H1 (cell line): ENCODE measurements around the gene TEAD1. TPM values are rescaled to one million over a fixed set of nuclear protein-coding genes. Genes with fewer than 3 reads are reported as not detected.

Source experiments
- CTCF ChIA-PET: fragments of 300-600 bp; sonication (Branson Sonifier 250); formaldehyde crosslinking; loops from one replicate; lab custom pipeline; 2021; ENCODE audit not compliant: partially characterized antibody; lab: Charles Lee
- POLR2A ChIA-PET: fragments of 300-600 bp; sonication (Branson Sonifier 250); formaldehyde crosslinking; loops from one replicate; lab custom pipeline; 2021; ENCODE audit warnings: inconsistent platforms; ENCODE audit not compliant: partially characterized antibody; lab: Charles Lee
- DNase-seq, 2 experiments: peaks; one replicate each; pipeline versions ENCODE4 v3.0.0 to v3.0.0-alpha.2; 2010 to 2022; ENCODE audit warnings: low spot score in 2 of 2, low read depth in 1 of 2, mixed read lengths in 1 of 2
- FAIRE-seq: peaks from 2 replicates; lab custom pipeline; 2011; peaks lifted over from hg19 to GRCh38; lab: Jason Lieb, UNC
- H2AFZ ChIP-seq: 2 replicates; pipeline ENCODE4 v1.8.1; 2012; ENCODE audit warnings: low read length, inconsistent platforms
- H2AK5ac ChIP-seq: 2 replicates; pipeline ENCODE4 v1.6.1; 2013; ENCODE audit warnings: low read depth, low read length
- H2BK120ac ChIP-seq: replicated peaks from 2 replicates; pipeline ENCODE3; 2013; ENCODE audit warnings: low read depth, low read length, inconsistent platforms
- H2BK12ac ChIP-seq: 2 replicates; pipeline ENCODE4 v1.6.1; 2013; ENCODE audit warnings: low read depth, low read length
- H2BK15ac ChIP-seq: 2 replicates; pipeline ENCODE4 v1.6.1; 2013; ENCODE audit warnings: low read length
- H2BK20ac ChIP-seq: 2 replicates; pipeline ENCODE4 v1.6.1; 2013; ENCODE audit warnings: low read length
- H2BK5ac ChIP-seq: 2 replicates; pipeline ENCODE4 v1.6.1; 2013; ENCODE audit warnings: low read depth, low read length
- H3K14ac ChIP-seq: 2 replicates; pipeline ENCODE4 v1.6.1; 2013; ENCODE audit warnings: inconsistent platforms; ENCODE audit not compliant: insufficient read length
- H3K18ac ChIP-seq: 2 replicates; pipeline ENCODE4 v1.6.1; 2013; ENCODE audit warnings: low read length; ENCODE audit errors: extremely low read depth
- H3K23ac ChIP-seq: 2 replicates; pipeline ENCODE4 v1.6.1; 2013; ENCODE audit warnings: inconsistent platforms; ENCODE audit not compliant: insufficient read length
- H3K23me2 ChIP-seq: 2 replicates; pipeline ENCODE4 v1.6.1; 2013; ENCODE audit warnings: low read depth, low read length
- H3K27ac ChIP-seq: 2 replicates; pipeline ENCODE4 v1.6.1; 2011; ENCODE audit warnings: low read depth, low read length, inconsistent platforms
- H3K27me3 ChIP-seq, 4 experiments: replicated peaks in 1 of 4; 1 replicate in 1 of 4; 2 replicates in 3 of 4; pipeline versions ENCODE4 v1.6.1 to v1.8.1; 2011 to 2013; ENCODE audit warnings: low read length in 3 of 4, mild to moderate bottlenecking in 3 of 4, inconsistent platforms in 2 of 4, mixed read lengths in 2 of 4, moderate library complexity in 1 of 4; ENCODE audit not compliant: control insufficient read depth in 3 of 4, insufficient read depth in 3 of 4; ENCODE audit errors: extremely low read depth in 1 of 4
- H3K36me3 ChIP-seq, 4 experiments: 2 replicates each; pipeline versions ENCODE4 v1.6.1 to v1.8.1; 2011 to 2013; ENCODE audit warnings: mild to moderate bottlenecking in 4 of 4, low read length in 3 of 4, moderate library complexity in 2 of 4, control low read depth in 1 of 4, inconsistent platforms in 1 of 4; ENCODE audit not compliant: insufficient read depth in 4 of 4, control insufficient read depth in 2 of 4
- H3K4ac ChIP-seq: replicated peaks from 2 replicates; pipeline ENCODE3; 2013; ENCODE audit warnings: low read length, low read depth, mixed read lengths, inconsistent platforms; ENCODE audit not compliant: insufficient read length
- H3K4me1 ChIP-seq, 4 experiments: replicated peaks in 1 of 4; 1 replicate in 1 of 4; 2 replicates in 3 of 4; pipeline versions ENCODE4 v1.6.1 to v1.8.1; 2011 to 2013; ENCODE audit warnings: low read length in 3 of 4, inconsistent platforms in 2 of 4, mixed read lengths in 1 of 4; ENCODE audit not compliant: insufficient read depth in 4 of 4, control insufficient read depth in 3 of 4
- H3K4me2 ChIP-seq, 2 experiments: 2 replicates each; pipeline versions ENCODE4 v1.6.1 to v1.8.1; 2011 to 2013; ENCODE audit warnings: low read depth in 2 of 2, low read length in 2 of 2, control low read depth in 1 of 2, inconsistent platforms in 1 of 2, mild to moderate bottlenecking in 1 of 2; ENCODE audit not compliant: insufficient read depth in 1 of 2
- H3K4me3 ChIP-seq, 4 experiments: fragments of 200-600, 300-600 bp in 1 of 4; sonication (generic), shearing (Covaris generic), sonication (Bioruptor Twin) in 1 of 4; 2 replicates each; pipeline versions ENCODE4 v1.5.1 to v1.8.1; 2011 to 2016; ENCODE audit warnings: low read length in 4 of 4, low read depth in 3 of 4, control low read depth in 2 of 4, inconsistent platforms in 2 of 4, mild to moderate bottlenecking in 2 of 4, mixed read lengths in 1 of 4, moderate library complexity in 1 of 4; ENCODE audit not compliant: insufficient read depth in 2 of 4; ENCODE audit errors: extremely low read depth in 1 of 4
- H3K56ac ChIP-seq: replicated peaks from 2 replicates; pipeline ENCODE3; 2013; ENCODE audit warnings: low read depth, mild to moderate bottlenecking, mixed read lengths, low read length, inconsistent platforms; ENCODE audit not compliant: insufficient read length
- H3K79me1 ChIP-seq: 2 replicates; pipeline ENCODE4 v1.6.1; 2013; ENCODE audit warnings: low read depth, low read length, control low read depth
- H3K79me2 ChIP-seq, 2 experiments: 2 replicates each; pipeline versions ENCODE4 v1.6.1 to v1.8.1; 2012 to 2013; ENCODE audit warnings: low read length in 2 of 2, mild to moderate bottlenecking in 2 of 2, inconsistent platforms in 1 of 2; ENCODE audit not compliant: insufficient read depth in 2 of 2, control insufficient read depth in 1 of 2
- H3K9ac ChIP-seq, 4 experiments: replicated peaks in 1 of 4; 1 replicate in 1 of 4; 2 replicates in 3 of 4; pipeline versions ENCODE4 v1.6.1 to v1.8.1; 2011 to 2013; ENCODE audit warnings: low read depth in 3 of 4, low read length in 3 of 4, control low read depth in 2 of 4, mild to moderate bottlenecking in 2 of 4, moderate library complexity in 2 of 4, inconsistent platforms in 1 of 4; ENCODE audit errors: extremely low read depth in 1 of 4
- H3K9me3 ChIP-seq, 2 experiments: 2 replicates each; pipeline versions ENCODE4 v1.6.1 to v1.8.1; 2012 to 2013; ENCODE audit warnings: mild to moderate bottlenecking in 2 of 2, moderate library complexity in 2 of 2, control low read depth in 1 of 2, inconsistent platforms in 1 of 2, low read depth in 1 of 2, low read length in 1 of 2, mixed read lengths in 1 of 2; ENCODE audit not compliant: insufficient read depth in 2 of 2
- H4K20me1 ChIP-seq, 2 experiments: replicated peaks in 1 of 2; 2 replicates each; pipeline versions ENCODE3 to v1.8.1; 2011 to 2013; ENCODE audit warnings: inconsistent platforms in 2 of 2, low read length in 2 of 2, mild to moderate bottlenecking in 1 of 2; ENCODE audit not compliant: insufficient read depth in 2 of 2, control insufficient read depth in 1 of 2
- H4K5ac ChIP-seq: 2 replicates; pipeline ENCODE4 v1.6.1; 2013; ENCODE audit warnings: low read length, low read depth, mixed read lengths, inconsistent platforms; ENCODE audit not compliant: insufficient read length
- H4K8ac ChIP-seq: 2 replicates; pipeline ENCODE4 v1.8.0; 2013; ENCODE audit warnings: mild to moderate bottlenecking, moderate library complexity, low read length, inconsistent platforms; ENCODE audit not compliant: insufficient read depth; ENCODE audit errors: extremely low read depth
- H4K91ac ChIP-seq: replicated peaks from 2 replicates; pipeline ENCODE3; 2013; ENCODE audit warnings: low read length, mixed read lengths, inconsistent platforms; ENCODE audit not compliant: insufficient read length
- BCL11A ChIP-seq, 2 experiments: IDR thresholded peaks; one replicate each; pipeline ENCODE4 v1.6.1; 2011; ENCODE audit warnings: low read depth in 2 of 2, low read length in 2 of 2, mild to moderate bottlenecking in 2 of 2
- CTBP2 ChIP-seq: IDR thresholded peaks from 2 replicates; pipeline ENCODE4 v1.7.0; 2011; ENCODE audit warnings: borderline replicate concordance, mild to moderate bottlenecking, moderate library complexity, mixed read lengths, low read length; ENCODE audit not compliant: insufficient read depth, insufficient read length
- KDM5A ChIP-seq: fragments of 200-600 bp; IDR thresholded peaks from 2 replicates; pipeline ENCODE4 v1.7.1; 2012; ENCODE audit warnings: mild to moderate bottlenecking, low read length, inconsistent platforms, mixed read lengths
- MAFK ChIP-seq: IDR thresholded peaks from 2 replicates; pipeline ENCODE4 v1.6.1; 2012; ENCODE audit warnings: low read depth, mild to moderate bottlenecking, improper control_type of control experiment, low read length
- NRF1 ChIP-seq: IDR thresholded peaks from 2 replicates; pipeline ENCODE4 v1.6.1; 2011; ENCODE audit warnings: mild to moderate bottlenecking, low read depth, low read length, improper control_type of control experiment
- WGBS, 2 experiments: shearing (Covaris generic) in 1 of 2; methylation state at CpG; one replicate each; pipeline versions ENCODE4 v1.1.6 to v1.1.7; 2013 to 2015; ENCODE audit warnings: low lambda C conversion rate in 2 of 2, mixed read lengths in 2 of 2, inconsistent platforms in 1 of 2, low coverage in 1 of 2, missing lambda C conversion rate in 1 of 2; ENCODE audit not compliant: insufficient replicate concordance in 2 of 2, insufficient coverage in 1 of 2, insufficient read length in 1 of 2; ENCODE audit errors: extremely low coverage in 1 of 2, missing lambda C conversion rate in 1 of 2; 5-methylcytosine and 5-hydroxymethylcytosine counted together
- polyA plus RNA-seq, 7 experiments: library from polyadenylated mRNA; depleted of rRNA in 3 of 7; stranded (reverse) in 5 of 7; unstranded in 2 of 7; fragments of >200 nt in 5 of 7; fragments of 200-250 nt in 2 of 7; gene quantifications; 1 replicate in 5 of 7; 2 replicates in 1 of 7; 4 replicates in 1 of 7; pipeline versions ENCODE4 v1.2.1 to v1.2.3, GENCODE V29; 2011 to 2013; ENCODE audit warnings: missing spikeins in 2 of 7, mixed read lengths in 2 of 7
- total RNA-seq: library from RNA; stranded (reverse); fragmentation: NEBNext Ultra II Directional; extraction: Animal tissue kit (Norgen Biotek cat#: 25700); gene quantifications from 2 replicates; pipeline ENCODE4 v1.2.1, GENCODE V29; 2021

TEAD1 gene
- total and polyA plus RNA-seq, 2 of the 8 experiments (the other 6 are each of a cell fraction or from before 2014, with no cell fraction given) = 15.6 to 67.4 TPM

GRCh38 chr11:12897867-12898266 lies 223.6 kb downstream of the TEAD1 start:
- Histone ChIP-seq H2AK5ac (no peak overlapping the region), H2BK5ac (no peak overlapping the region), H3K18ac (no peak overlapping the region), H3K4me1 (peaks cover 6 to 15% (median 10%) of the 10 kb centered on the region in 4 experiments; a peak in 5 of 7 replicates), H3K14ac (no peak overlapping the region), H3K9ac (no peak overlapping the region; a peak in 1 of 7 replicates), H3K4me3 (no peak overlapping the region), H2BK20ac (no peak overlapping the region), H4K20me1 (peaks cover 0 to 5% of the 10 kb centered on the region in 2 experiments), H3K4me2 (no peak overlapping the region), H4K5ac (no peak overlapping the region), H3K56ac (no peak overlapping the region), H3K36me3 (peaks cover 0 to 17% (median 7%) of the 10 kb centered on the region in 4 experiments; a peak in 4 of 8 replicates), H3K79me2 (no peaks in the 10 kb centered on the region), H2BK120ac (no peak overlapping the region), H3K27me3 (no peaks in the 10 kb centered on the region), H2BK15ac (no peak overlapping the region), H3K4ac (no peak overlapping the region), H2AFZ (no peak overlapping the region), H3K79me1 (no peaks in the 10 kb centered on the region), H3K23ac (no peak overlapping the region), H4K8ac (no peak overlapping the region), H3K9me3 (no peaks in the 10 kb centered on the region), H2BK12ac (no peak overlapping the region), H3K27ac (no peak overlapping the region), H4K91ac (no peak overlapping the region), H3K23me2 (no peaks in the 10 kb centered on the region)
- POLR2A ChIA-PET = no interaction called here
- CTCF ChIA-PET = interaction anchor here (0.8 to 2.6 kb wide), 5 partner anchors 9 to 485 kb away, joined by 3 to 12 read pairs (median 4); no protein-coding TSS in a partner anchor
- DNase-seq = no peak
- TF ChIP-seq MAFK (no peak), NRF1 (no peak), BCL11A (IDR thresholded peaks at IDR 0.05; ENCODE audit: low read depth in 2 of 2, low read length in 2 of 2) (no peak), CTBP2 (no peak), KDM5A (no peak)
- WGBS, 2 experiments = 96% methylated on average over 3 of the region's 3 CpGs; no CpG with 5 or more reads in 1 of the 2 experiments
- no peak for FAIRE-seq
